GM19467 (cell line): ENCODE results near the gene RCHY1.
"Not testable (repeated sequence)": the region's sequence is repeated elsewhere in the genome, so short reads cannot be mapped to it uniquely, and the experiment has no call there.

ENCODE experiments used
- ATAC-seq: cut with Tn5 transposase; IDR thresholded peaks from one replicate; pipeline ENCODE4 v1.9.1; 2021; ENCODE audit warnings: mild to moderate bottlenecking, moderate library complexity; ENCODE audit not compliant: unreplicated experiment

RCHY1 gene

GRCh38 chr4:75514131-75514948 is at the start of gene RCHY1, which contains the start of gene THAP6:
Gene RCHY1, minus strand, starts transcription at chr4:75514403. Its CDS starts 117 bp downstream, at chr4:75514286.
Gene THAP6, plus strand, starts transcription at chr4:75514473. Its CDS starts 980 bp downstream, at chr4:75515453.
- peak; percentile 94 for ATAC-seq

- ATAC-seq = no peak
Measured at GRCh38 chr4:75561789-75562188, 47.6 kb upstream of the RCHY1 start.

GRCh38 chr4:75557696-75558095 is 43.5 kb upstream of the RCHY1 start:
- no peak for ATAC-seq

DNA sequence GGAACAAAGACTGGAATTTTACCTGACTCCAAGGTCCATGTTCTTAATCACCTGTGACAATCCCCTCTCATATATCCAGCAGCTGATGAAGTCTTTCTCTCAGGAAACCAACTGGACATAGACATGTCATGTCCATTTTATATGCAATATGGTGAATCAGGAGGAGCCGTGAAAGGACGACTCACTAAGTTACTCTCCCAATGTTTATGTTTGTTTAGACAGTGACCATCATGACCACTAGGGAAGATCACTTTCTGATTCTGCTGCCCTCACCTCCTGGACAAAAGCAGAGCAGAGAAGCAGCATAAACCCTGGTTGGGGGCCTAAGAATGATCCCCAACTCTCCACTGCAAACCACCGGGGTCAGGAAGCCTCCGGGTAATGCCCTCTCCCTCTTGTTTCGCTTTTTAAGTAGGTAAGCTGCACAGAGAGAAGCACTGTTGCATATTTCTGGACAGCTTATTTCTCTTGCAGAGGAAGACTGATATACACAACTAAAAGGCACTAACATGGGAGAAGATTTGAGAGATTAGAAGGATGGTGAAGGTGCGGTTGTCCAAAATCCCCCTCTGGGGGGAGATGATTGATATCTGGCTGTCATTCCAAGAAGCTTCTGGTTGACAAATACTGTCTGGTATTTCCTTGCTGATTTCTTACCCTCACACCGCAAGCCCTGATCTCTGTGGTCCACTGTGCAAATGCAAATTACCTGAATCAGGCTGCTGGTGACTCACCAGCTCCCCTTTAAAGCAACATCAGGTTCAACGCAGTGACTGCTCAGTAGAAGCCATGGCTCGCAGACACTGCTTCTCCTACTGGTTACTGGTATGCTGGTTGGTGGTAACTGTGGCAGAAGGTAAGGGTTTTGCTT is 41.3 kb upstream of the RCHY1 start, which contains the start of gene ODAPH:
TSS of gene ODAPH (plus strand) at position 773 of the 871 bp plus-strand sequence. CDS start at position 790, 17 bp downstream.
- peak; percentile 82 for ATAC-seq

GRCh38 chr4:75552452-75552851 is 38.2 kb upstream of the RCHY1 start:
- no peak for ATAC-seq

DNA sequence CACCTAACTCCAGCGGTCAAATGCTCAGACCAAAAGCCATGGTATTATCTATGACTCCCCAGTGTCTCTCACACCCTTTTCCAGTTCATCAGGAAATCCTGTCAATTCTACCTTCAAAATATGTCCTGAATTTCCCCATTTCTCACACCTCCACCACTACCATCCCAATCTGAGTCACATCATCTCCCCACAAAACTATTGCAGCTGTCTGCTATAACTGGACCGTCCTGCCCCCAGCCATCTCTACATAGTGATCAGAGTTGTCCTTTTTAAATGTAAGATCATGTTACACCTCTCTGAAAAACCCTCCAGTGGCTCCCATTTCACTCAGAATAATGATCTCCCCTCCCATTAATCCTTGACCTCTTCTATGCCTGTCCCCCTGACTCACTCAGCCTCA is 34.8 kb upstream of the RCHY1 start:
- ATAC-seq = no peak

GRCh38 chr4:75547647-75548387 is 33.6 kb upstream of the RCHY1 start:
- ATAC-seq = no peak

GRCh38 chr4:75545526-75545925 is 31.3 kb upstream of the RCHY1 start:
- ATAC-seq = no peak

DNA sequence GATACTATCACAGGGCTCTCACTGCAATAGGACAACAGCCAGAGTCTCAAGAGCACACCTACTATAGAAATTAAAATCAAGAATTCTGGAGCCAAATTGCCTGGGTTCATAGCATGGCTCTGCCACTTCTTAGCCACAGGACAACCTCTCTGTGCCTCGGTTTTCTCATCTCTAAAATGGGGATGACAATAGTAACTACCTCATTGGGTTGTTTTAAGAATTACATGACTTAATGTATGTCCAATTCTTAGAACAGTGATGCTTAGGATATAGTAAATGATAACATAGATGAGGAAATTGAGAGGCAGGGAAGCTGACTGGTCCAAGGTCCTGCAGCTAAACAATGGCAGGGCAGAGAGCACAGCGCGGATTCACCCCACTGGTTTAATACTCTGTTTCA is 30.7 kb upstream of the RCHY1 start:
- ATAC-seq = no peak

GRCh38 chr4:75544220-75544619 is 30.0 kb upstream of the RCHY1 start:
- ATAC-seq = not testable (repeated sequence)

GRCh38 chr4:75542824-75543223 is 28.6 kb upstream of the RCHY1 start:
- ATAC-seq = no peak

DNA sequence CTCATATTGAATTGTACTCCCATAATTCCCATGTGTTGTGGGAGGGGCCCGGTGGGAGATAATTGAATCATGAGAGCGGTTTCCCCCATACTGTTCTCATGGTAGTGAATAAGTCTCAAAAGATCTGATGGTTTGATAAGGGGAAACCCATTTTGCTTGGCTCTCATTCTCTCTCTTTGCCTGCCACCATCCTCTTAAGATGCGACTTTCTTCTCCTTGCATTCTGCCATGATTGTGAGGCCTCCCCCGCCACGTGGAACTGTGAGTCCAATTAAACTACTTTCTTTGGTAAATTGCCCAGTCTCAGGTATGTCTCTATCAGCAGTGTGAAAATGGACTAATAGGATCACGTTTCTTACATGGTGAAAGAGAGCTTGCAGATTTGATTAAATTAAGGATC is 23.1 kb upstream of the RCHY1 start:
- not testable (repeated sequence) for ATAC-seq

DNA sequence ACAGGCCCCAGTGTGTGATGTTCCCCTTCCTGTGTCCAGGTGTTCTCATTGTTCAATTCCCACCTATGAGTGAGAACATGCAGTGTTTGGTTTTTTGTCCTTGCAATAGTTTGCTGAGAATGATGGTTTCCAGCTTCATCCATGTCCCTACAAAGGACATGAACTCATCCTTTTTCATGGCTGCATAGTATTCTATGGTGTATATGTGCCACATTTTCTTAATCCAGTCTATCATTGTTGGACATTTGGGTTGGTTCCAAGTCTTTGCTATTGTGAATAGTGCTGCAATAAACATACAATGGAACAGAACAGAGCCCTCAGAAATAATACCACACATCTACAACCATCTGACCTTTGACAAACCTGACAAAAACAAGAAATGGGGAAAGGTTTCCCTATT is 19.7 kb upstream of the RCHY1 start:
- ATAC-seq = not testable (repeated sequence)

- ATAC-seq = not testable (repeated sequence)
Measured at GRCh38 chr4:75533339-75533887, 19.2 kb upstream of the RCHY1 start.

GRCh38 chr4:75531536-75532143 is 17.4 kb upstream of the RCHY1 start:
- not testable (repeated sequence) for ATAC-seq

DNA sequence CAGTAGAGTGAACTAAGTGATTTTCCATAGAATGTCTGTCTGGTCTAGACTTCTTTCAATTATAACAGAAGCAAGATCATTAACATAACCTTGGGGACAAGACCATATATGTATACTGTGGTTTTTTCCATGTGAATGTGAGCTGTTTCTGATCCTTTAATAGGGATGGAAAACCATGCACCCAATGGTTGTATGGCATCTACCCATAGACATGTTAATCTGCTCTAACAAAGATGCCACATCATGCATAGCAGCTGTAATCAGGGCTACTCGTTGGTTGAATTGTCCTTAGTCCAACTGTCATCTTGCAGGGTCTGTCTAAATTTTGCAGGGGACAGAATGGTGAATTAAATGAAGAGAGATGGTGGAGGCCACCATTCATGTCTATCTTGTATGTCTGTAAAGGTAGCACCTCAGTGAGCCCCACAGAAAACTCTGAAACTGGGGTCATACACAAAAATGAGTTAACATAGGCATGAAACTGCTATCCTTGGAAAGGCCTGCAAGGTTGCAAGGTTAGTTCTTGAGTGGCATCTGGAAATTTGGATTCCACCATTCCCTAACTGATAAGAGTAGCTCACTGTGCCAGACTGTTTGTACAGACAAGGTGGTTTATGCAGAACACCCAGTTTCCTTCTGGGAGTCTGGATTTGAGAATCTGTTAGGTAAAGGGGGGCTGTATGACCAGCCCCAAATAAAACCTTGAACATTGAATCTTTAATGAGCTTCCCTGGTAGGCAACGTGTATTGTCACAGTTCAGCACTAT is 16.5 kb upstream of the RCHY1 start:
- ATAC-seq = no peak

DNA sequence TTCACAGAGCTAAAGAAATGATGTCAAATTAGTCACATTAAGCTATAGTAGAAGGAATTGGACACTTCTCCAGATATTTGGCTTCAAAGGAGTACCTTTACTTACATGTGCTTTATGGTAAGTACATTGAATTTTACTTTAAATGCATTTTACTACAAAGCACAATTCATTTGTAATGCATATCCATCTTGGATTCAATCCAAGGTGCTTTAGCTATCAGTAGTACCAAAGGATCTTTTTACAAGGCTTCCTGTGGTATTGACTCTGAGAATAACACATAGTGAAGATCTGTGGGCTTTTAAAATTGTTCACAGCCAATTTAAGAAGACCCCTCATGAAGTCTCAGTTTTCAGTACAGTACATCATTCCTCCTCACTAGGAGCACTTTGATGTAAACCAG is 13.3 kb upstream of the RCHY1 start:
- no peak for ATAC-seq

GRCh38 chr4:75525910-75526309 is 11.7 kb upstream of the RCHY1 start:
- no peak for ATAC-seq

- no peak for ATAC-seq
Measured at GRCh38 chr4:75525086-75525485, 10.9 kb upstream of the RCHY1 start.
